ENCODE measurements around the gene KRT71.
"Not testable (repeated sequence)": the region's sequence is repeated elsewhere in the genome, so short reads cannot be mapped to it uniquely, and the experiment has no call there.

Gene KRT71

DNA sequence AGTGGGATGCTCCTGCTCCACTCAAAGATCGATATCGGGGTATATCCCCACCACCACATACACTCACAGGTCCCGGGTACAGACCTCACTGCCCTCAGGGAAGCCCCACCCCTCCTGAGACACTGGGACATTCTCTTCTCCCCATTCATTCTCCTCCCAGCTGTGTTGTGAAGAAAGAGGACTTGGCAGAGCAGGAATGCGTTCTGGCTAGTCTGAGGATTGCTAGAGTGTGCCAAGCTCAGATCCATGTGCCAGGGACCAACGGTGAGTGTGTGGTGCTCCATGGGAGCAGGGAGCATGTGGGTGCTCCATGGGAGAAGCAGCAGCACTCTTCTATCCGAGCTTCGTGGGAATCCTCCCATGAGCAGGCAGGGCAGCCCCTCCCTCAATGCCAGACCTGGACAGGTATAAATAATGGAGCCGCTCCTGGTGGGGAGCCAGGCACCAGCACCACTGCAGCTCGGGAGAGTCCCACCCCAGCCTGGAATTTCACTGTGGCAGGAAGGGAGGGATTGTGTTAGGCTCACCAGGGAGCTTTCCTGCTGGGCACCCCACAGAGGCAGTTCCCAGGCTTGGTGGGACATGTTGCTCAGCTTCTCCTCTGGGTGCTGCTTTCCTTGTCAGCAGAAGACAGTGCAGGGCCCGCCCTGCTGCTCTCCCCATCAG is 30.5 kb downstream of the KRT71 start:
- DNase-seq (ENCODE audit: low read depth in 1 of 2, low spot score in 1 of 2): no peak

DNA sequence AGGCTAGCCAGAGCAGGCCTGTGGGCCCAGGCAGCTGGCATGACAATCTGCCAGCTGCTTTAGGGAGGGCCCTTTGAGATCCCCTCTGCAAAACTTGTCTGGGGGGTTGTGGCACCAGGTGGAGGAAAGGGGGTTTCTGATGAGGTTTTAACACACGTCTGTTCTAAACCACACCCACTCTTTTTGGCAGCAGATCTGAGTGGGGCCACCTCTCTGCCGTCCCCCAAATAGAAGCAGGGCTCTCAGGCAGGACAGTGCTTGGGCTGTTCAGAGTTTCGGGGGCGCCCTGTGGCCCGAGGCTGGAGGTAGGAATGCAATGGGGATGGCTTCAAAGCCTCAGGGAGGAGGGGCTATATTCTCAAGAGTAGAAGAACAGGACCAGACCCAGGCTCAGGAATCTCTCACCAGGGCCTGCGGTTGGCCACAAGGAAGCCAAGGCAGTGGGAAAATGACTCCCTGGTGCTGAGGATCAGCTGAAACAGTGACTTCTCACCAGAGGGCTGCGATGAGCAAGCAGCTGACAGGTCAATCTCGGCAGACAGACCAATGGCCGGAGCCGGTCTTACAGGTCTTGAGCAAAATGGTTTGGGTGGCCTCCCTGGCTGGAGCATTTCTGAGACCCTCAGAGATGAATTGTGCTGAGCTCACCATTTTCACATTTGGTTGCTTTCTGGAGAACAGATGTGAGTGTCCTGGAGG is 31.2 kb downstream of the KRT71 start:
- no peak for DNase-seq (ENCODE audit: low read depth in 1 of 2, low spot score in 1 of 2)

DNA sequence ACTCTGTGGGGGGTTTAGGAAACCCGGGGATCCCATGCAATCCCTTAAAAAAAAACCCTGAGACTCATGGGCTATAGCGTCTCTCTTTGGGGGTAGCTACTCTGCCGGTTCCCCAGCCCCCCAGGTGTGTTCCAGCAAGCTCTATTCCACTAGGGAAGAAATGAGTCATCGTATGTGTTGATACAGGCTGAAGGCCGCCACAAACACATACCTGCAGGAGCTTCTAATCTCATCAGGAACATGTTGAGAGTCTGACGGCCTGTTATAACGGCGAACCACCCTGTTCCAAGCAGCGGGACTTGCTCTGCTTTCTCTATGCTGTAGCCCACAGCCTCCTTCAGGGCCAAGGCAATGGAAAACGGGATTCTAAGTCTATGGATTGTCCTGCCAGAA is 31.8 kb downstream of the KRT71 start:
- DNase-seq (ENCODE audit: low read depth in 1 of 2, low spot score in 1 of 2): no peak

DNA sequence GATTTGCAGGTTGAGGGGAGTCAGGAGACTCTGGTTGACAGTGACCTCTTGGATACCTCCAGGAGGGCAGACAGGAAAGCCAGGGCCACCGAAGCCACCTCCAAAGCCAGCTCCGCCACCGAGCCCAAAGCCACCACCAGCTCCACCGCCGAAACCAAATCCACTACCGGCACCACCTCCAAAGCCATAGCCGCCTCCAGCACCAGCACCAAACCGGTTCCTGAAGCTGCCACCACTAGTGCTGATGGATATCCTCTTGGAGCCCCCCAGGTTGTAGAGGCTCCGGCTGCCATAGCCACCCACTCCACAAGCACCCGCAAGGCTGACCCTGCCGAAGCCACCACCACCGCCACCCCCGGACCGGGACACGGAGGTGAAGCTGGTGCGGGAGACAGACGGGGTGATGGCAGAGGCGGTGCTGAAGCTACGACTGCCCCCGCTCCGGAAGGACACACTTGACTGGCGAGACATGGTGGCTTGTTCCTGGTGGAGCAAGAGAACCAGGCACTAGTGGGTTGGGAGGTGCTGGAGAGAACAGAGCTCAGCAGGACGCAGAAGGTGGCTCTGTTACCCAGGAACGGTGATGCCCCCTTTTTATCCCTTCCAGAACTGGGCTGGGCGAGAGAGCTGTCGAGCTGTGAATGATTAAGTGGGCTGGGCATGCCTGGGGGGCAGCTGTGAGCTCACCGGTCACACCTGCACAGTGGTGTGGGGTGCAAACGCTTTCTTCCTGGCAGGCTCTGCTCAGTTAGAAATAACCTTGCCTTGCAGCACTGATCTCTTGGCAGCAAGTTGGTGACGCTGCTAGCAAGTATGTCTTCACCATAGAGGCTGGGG is 32.9 kb downstream of the KRT71 start, which contains the start of gene KRT5:
TSS of gene KRT5 (minus strand) at position 569 of the 837 bp plus-strand sequence. CDS start at position 471, 98 bp downstream.
- DNase-seq (ENCODE audit: low read depth in 1 of 2, low spot score in 1 of 2): no peak

DNA sequence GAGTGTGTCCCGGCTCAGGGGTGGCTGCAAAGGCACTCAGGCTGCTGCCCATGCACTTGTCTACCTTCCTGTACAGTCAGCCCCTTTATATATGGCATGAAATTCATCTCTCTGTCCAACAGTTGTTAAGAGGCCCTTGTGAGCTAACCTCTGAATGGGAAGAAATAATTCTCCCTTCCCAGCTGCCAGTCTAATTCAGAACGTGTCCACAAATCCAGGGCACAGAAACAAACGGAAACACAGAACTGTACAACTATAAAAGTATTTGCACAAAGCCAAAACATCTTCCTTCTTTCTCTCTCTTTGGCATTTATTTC is 33.6 kb downstream of the KRT71 start:
- no peak for DNase-seq (ENCODE audit: low read depth in 1 of 2, low spot score in 1 of 2)

DNA sequence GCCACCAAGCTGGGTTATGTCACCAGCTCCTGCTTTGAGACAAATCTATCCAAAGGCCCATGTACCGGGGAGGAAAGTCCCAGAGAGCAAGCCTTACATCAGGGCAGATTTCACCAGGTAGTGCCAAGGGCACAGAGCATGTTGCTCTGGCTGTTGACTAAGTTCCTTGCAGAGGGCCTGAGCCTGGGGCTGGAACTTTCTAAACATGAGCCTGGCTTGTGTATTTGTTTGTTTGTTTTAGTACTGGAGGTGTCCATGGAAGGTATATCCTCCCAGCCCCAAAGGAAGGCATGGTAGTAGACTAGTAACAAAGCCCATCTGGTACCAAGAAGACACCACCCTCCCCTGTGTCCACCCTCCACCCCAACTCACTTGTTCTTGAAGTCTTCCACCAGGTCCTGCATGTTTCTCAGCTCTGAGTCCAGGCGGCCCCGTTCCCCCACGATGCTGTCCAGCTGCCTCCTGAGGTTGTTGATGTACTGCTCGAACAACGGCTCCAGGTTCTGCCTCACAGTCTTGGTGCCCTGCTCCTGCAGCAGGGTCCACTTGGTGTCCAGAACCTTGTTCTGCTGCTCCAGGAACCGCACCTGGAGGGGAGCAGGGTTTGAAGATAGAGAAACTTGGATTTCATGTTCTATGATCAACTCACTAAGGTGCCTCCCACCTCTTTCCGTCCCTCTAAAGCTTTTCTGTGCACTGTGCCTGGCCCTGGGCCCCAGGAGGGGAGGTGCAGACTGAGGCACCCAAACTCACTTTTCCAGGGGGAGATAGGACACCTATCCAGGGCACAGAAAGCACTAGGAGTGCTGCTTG is 34.2 kb downstream of the KRT71 start:
- DNase-seq (ENCODE audit: low read depth in 1 of 2, low spot score in 1 of 2): no peak

DNA sequence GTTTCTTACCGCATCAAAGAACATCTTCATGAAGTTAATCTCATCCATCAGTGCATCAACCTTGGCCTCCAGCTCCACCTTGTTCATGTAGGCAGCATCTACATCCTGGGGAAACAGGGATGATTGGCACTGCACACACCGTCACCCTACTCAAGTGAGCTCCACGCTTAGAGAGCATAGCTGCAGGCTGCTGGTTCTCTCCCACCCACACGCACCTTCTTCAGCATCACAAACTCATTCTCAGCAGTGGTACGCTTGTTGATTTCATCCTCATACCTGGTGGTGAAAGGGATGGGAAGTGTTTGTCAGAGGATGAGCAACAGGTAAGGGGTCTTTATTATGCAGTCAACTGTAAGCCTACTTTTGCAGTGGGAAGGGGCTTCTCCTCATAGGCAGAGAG is 35.1 kb downstream of the KRT71 start:
- no peak for DNase-seq (ENCODE audit: low read depth in 1 of 2, low spot score in 1 of 2)

DNA sequence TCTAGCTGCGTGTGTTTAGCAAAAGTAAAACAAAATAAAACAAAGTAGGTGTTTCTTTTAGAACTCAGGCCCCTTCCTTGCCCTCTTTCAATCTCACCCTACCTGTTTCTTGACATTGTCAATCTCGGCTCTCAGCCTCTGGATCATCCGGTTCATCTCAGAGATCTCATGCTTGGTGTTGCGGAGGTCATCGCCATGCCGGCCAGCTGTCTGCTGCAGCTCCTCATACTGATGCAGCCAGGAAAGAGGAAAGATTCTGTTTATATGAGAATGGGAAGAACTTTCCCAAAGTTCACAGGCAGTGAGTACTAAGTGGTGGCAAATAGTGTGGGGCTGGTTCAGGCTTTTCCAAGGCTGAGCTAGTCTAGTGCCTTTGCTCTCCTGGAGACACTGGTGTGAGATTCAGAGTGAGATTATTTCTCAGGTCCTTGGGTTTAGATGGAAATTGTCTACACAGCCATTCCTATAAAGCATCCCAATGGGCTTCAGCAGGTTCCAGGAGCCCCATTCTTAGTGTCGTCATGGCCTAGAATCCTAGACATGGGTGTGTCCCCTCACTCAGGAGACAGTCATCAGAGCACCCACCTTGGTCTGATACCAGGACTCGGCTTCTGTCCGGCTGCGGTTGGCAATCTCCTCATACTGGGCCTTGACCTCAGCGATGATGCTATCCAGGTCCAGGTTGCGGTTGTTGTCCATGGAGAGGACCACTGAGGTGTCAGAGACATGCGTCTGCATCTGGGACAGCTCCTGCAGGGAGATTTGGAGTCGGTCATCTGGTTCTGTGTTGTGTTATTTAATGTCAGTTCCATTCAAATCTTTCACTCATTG is 35.7 kb downstream of the KRT71 start:
- DNase-seq (ENCODE audit: low read depth in 1 of 2, low spot score in 1 of 2): no peak

DNA sequence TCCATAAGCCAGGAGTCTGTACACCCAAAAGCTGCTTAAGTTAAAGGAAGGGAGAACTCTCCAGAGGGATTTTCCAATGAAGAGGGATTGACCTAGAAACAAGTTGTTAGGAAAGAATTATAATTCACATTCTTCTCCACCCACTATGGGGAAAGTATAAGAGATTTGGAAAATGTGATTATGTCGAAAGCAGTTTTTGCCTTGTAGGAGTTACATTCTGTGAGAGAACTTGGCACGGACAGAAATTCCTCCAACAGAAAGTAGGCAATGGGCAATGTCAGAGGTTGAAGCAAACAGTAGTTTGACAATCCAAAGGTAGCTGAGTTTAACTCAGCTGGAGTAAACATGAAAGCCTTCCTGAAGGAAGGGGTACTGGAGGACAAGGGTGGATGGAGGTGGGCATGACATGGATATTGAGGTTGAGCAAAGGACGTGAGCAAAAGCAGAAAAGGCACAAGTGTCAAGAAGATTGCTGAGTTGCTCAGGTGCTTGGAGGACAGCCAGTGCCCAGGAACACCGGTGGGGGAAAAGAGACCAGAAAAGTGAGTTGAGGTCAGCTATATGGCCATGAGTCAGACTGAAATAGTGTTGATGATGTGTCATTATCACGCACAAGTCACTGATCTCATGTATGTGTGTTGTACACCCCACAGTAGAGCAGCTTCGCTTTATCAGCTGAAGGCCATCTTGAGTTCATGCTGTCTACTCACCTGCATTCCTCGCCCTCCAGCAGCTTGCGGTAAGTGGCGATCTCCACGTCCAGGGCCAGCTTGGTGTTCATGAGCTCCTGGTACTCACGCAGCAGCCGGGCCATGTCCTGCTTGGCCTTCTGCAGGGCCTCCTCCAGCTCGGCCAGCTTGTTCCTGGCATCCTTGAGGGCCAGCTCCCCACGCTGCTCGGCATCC is 36.8 kb downstream of the KRT71 start:
- DNase-seq (ENCODE audit: low read depth in 1 of 2, low spot score in 1 of 2): no peak

DNA sequence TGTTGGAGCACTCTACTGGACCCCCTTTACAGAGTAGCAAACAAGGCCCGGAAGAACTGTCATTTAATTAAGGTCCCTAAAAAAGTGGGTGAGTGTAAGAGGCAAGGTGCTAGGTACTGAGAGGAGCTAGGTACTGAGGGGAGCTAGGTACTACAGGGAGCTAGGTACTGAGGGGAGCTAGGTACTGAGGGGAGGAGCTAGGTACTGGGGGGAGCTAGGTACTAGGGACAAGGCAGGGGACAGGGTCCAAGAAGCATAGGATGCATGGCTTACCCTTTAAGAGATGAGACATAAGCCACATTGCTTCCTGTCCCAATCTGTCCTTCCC is 37.7 kb downstream of the KRT71 start:
- DNase-seq (ENCODE audit: low read depth in 1 of 2, low spot score in 1 of 2): no peak

DNA sequence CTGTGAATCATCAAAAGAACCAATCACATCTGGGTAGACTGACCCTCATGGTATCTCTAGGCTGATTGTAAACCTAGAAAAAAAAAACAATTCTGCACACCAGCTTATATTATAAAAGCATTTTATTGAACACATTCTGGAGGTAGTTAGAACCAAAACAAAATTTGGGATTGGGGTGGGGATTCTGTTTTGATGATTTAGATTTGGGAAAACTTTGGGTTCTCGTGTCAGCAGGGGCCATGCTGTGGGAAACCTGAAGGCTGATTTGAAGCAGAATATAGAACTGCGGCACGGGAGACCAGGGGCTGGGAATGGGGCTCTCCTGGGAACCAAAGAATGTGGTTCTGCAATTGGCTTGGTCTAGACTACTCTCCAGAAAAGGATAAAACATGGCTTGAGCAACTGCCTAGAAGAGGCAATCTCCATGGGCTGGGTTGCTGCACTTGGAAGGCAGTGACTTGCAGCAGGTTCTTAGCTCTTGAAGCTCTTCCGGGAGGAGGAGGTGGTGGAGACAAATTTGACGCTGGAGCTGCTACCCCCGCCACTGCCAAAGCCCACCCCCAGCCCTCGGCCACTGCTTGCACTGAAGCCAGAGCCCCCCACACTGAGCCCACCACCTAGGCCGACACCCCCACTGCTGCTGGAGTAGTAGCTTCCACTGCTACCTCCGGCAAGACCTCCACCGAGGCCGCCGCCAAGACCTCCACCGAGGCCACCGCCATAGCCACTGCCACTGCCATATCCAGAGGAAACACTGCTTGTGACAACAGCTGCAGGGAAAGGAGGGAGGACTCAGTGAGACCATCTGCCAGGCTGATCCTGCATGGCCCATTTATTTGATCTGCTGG is 38.2 kb downstream of the KRT71 start:
- no peak for DNase-seq (ENCODE audit: low read depth in 1 of 2, low spot score in 1 of 2)

DNA sequence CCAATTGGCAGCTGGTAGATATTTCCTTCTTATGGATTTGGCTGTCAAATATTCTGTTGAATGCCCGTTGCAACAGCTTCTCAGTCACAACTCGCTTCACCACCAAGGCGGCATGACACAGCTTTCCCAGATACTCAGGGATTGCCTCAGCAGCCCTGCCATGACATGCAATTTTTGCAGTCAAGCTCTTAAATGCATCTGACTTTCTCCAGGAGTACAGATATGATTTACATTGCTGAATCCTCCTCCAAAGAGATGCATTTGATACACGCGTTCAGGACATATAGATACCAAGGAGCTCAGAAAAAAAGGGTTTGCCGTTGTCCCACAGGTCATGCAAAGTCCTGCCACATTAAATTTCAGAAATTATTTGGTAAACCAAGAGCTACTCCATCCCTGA is 39.2 kb downstream of the KRT71 start:
- no peak for DNase-seq (ENCODE audit: low read depth in 1 of 2, low spot score in 1 of 2)

DNA sequence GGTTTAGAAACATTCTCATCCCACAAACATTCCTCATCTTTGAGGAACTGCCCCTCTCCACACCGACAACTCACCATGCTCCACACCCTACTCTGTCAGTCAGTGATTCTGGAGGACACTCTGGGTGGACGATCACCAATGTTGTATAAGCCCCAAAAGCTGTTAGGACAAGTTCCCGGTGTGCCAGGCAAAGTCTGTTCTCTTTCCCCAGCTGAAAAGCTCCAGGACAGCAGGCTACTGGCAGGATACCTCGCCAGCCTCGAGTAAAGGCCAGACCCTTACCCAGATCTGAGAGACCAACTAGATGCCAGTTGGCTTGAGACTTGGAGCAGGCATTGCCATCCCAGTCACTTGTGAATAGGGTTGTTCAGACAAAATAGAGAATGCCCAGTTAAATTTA is 44.7 kb downstream of the KRT71 start:
- DNase-seq (ENCODE audit: low read depth in 1 of 2, low spot score in 1 of 2): no peak

DNA sequence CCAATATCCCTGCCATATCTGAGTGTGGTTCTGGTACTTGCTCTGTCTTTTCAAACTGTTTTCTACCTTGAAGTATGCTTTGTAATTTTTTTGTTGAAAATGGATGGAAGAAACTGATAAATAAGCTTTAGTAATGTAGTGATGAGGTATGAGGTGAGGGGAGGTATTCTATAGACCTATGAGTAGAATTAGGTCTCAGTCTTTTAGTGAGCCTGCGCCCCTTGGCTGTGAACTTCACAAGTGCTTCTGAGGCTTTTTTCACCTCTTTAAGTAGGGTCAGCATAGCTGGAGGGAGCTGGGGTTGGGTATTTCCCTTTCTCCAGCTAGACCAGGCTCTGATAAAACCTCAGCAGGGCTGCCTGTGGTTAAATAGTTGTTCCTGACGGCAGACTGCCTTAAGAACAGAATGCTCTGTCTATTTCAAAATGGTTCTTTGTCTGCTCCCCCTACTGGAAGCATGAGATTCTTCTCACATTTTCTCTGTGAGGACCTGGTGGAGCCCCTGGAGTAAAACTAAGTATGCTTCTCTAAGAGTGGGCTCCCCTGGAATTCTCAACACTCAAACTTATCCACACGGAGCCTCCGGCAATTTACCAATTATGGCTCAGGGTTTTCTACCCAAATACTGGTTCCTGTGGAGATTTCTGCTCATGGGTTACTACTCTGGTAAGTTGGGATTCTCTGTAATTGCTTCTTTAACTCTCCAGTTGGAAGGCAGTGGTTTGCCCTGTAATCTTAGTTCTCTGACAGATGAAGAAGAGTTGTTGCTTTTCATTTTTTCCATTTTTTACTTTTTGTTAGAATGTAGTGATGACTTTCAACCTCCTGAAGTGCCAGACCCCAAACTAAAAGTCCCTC is 45.9 kb downstream of the KRT71 start:
- DNase-seq (ENCODE audit: low read depth in 1 of 2, low spot score in 1 of 2): no peak

DNA sequence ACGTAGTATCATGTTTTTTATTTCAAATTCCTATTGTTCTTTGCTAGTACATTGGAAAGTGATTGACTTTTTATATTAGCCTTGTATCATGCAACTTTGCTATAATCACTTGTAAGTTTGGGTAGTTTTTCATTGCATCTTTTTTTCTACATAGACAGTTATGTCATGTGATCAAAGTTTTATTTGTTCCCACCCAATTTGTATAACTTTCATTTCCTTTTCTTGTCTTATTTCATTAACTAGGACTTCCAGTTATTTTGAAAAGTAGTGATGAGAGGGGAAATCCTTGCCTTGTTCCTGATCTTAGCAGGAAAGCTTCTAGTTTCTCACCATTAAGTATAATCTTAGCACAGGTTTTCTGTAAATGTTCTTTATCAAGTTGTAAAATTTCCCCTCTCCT is 50.1 kb downstream of the KRT71 start:
- DNase-seq (ENCODE audit: low read depth in 1 of 2, low spot score in 1 of 2): no peak

DNA sequence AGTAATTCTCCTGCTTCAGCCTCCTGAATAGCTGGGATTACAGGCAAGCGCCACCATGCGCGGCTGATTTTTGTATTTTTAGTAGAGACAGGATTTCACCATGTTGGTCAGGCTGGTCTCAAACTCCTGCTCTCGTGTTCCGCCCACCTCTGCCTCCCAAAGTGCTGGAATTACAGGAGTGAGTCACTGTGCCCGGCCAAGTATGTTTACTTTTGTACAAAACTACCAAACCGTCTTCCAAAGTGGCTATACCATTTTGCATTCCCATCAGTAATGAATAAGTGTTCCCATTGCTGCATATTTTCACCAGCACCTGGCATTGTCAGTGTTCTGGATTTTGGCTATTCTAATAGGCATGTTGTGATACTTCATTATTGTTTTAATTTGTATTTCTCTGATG is 51.5 kb downstream of the KRT71 start:
- no peak for DNase-seq (ENCODE audit: low read depth in 1 of 2, low spot score in 1 of 2)

DNA sequence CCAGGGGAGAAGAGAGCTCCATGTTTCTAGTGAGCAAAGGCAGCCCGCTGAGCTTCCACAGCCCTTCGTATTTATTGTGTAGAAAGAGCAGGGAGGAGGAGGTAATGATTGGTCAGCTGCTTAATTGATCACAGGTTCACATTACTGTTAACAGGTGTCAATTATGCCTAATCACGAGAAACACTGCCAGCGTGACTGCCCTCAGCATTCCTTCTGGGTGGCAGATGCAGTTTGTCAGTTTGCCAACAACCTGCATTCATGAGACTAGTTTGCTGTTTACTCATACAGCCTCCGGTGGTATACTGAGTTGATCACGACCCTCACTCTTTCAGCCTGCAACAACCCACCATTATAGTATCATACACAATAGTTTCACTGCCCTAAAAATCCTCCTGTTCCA is 52.4 kb downstream of the KRT71 start:
- DNase-seq (ENCODE audit: low read depth in 1 of 2, low spot score in 1 of 2): not testable (repeated sequence)
